AG20443 (cell line): ENCODE results near the gene TRAFD1.

ENCODE experiments used
- DNase-seq: peaks from one replicate; pipeline ENCODE4 v3.0.0; 2012; ENCODE audit warnings: low spot score, mixed read lengths

Gene TRAFD1

DNA sequence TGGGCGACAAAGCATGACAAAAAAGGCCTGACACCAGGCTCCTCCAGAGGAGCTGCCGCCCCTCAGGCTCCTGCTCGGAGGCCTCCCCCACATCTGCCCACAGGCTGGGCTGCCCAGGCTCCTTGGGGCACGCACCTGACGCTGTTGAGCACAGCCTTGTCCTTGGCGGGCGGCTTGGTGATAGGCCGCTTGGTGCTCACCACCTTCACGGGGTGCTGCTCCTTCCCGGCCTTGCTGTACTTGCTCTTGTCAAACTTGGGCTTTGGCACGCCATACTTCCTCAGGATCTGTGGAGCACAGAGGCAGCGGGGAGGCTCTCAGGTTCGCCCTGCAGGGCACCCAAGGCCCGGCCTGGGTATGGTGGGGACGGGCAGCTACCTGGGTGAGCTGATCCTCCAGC is 53.4 kb downstream of the TRAFD1 start:
- no peak for DNase-seq

GRCh38 chr12:112179341-112179740 is 54.0 kb downstream of the TRAFD1 start:
- DNase-seq, result no peak

- DNase-seq, result no peak
Observed at GRCh38 chr12:112179916-112180315, 54.6 kb downstream of the TRAFD1 start.

DNA sequence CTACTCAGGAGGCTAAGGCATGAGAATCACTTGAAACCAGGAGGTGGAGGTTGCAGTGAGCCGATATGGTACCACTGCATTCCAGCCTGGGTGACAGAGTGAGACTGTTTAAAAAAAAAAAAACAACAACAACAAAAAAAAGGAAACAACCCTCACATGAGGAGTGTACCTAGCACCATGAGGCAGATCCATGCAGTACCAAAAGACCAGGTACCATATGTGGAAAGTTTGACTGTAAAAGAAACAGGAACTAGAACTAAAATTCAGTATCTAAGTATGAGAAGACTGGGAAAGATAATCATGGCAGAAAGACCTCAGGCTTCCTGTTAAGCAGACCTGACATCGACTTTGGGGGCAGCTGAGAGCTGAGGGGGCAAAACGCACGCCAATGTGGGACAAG is 55.1 kb downstream of the TRAFD1 start:
- no peak for DNase-seq

GRCh38 chr12:112182499-112182898 is 57.1 kb downstream of the TRAFD1 start:
- no peak for DNase-seq

- no peak for DNase-seq
Observed at GRCh38 chr12:112183141-112184021, 58.0 kb downstream of the TRAFD1 start.

DNA sequence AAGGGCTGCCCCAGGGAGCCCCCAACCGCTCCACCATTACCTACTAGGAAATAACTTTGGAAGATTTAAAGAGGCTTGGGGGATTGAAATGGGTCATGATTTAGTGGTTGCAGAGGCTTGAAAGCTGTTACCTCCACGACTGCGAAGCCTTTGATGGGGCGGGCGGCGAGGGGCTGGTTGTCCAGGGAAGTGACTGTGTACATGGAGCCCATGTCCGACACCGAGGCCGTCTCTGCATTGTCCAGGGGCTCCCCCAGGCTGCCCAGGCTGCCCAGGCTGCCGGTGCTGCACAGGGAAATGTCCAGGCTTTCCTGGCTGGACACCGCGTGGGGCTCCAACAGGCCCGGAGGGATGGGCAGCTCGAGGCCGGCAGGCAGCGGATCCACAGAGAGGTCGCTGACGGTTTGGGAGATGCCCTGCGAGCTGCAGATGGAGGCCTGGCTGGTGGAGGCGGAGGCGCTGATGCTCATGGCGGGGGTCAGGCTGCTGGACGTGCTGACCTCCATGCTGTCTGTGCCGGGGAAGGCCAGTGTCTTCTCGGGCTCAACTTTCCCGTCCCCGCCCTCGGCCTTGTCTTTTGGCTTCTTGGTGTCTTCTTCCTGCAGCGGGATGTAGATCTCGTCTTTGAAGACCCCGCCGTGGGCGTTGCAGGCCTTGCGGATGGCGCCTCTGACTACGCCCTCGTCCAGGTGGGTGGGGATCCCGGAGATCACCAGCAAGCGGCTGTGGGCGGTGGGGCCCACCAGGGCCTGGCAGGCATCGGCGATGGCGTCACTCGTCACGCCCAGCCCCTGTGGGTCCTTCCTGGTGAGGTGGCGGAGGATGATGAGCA is 58.9 kb downstream of the TRAFD1 start:
- DNase-seq, result no peak

DNA sequence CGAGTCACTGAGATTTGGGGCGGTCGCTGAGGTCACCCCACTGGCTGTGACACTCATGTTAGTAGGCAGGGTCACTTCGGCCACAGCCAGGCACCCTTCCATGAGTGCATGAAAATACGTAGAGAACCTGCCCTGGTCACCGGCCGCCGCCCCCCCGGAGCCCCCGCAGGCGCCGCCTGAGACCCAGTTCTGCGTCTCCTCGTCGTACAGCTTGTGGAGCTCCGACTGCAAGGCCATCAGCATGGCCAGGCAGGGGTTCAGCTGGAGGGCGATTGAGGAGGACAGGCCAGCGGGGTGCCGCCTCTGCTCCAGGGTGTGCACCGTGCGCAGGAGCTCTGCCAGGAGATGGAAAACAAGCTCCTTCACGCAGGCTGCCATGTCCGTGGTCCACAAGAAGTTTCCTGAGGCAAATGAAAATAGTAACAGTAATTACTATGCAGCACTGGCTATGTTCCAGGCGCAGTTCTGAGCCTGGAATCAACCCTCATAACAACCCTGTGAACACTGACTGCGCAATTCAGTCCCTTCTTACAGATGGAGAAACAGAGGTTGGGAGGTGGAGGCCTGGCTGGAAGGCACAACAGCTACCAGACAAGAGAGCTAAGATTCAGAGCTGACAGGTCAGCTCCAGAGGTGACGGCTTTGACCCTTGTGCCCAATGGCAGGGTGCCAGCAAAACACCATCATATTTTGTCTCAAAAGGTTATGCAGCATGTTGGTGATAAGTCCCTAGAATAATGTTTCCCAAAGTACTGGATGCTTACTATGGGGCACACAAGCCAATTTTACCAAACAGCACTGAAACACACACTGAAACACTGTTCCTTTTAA is 59.9 kb downstream of the TRAFD1 start:
- peak; percentile 7 for DNase-seq

GRCh38 chr12:112188130-112188830 is 62.9 kb downstream of the TRAFD1 start:
- no peak for DNase-seq

- no peak for DNase-seq
Observed at GRCh38 chr12:112190231-112191025, 65.1 kb downstream of the TRAFD1 start.

- DNase-seq, result no peak
Observed at GRCh38 chr12:112191201-112191600, 65.8 kb downstream of the TRAFD1 start.

DNA sequence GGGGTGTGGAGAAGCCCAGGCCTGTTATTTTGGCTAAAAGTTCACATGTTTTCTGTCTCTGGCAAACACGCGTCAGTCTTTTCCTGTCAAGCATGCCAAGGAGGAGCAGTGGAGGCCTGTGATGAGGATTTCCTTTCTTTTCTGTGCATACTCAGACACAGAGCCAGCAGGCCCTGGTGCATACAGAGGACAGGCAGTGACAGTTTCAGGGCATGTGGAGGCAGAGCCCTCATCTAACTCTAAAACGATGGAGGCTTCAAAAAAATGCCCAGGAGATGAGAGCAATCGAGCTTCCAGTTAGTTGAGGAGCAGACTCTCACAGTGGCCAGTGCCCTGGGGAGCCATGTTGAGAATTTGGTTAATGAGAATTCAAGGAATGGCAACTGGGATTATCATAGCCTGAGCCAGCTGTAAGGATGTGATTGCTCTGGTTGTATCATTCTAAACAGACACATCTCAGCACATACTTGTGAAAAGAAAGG is 66.5 kb downstream of the TRAFD1 start:
- DNase-seq, result no peak

GRCh38 chr12:112192475-112192874 is 67.1 kb downstream of the TRAFD1 start:
- no peak for DNase-seq

GRCh38 chr12:112194601-112195247 is 69.4 kb downstream of the TRAFD1 start:
- no peak for DNase-seq

DNA sequence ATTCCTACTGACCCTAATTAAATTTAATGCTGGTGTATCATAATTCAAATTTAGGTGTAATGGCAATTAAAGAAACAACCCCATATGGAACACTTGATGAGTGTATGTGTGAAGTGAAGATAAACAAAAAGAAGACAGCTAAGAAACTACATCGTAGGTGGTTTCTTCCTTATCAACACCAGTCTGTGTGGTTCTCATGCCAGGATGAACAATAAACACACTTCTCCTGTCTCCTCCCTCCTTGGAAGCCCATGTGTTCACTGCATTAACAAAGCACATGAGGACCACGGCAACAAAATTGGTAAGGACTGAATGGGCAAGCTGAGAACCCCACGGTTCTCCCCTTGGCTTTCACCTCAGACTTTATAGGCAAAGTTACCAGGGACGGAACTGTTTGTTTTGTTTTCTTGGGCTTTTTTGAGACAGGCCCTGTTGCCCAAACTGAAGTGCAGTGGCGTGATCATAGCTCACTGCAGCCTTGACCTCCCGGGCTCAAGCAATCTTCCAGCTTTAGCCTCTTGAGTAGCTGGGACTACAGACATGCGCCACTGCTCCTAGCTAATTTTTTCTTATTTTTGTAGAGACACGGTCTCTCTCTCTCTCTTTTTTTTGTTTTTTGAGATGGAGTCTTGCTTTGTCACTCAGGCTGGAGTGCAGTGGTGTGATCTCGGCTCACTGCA is 71.0 kb downstream of the TRAFD1 start:
- DNase-seq, result no peak

DNA sequence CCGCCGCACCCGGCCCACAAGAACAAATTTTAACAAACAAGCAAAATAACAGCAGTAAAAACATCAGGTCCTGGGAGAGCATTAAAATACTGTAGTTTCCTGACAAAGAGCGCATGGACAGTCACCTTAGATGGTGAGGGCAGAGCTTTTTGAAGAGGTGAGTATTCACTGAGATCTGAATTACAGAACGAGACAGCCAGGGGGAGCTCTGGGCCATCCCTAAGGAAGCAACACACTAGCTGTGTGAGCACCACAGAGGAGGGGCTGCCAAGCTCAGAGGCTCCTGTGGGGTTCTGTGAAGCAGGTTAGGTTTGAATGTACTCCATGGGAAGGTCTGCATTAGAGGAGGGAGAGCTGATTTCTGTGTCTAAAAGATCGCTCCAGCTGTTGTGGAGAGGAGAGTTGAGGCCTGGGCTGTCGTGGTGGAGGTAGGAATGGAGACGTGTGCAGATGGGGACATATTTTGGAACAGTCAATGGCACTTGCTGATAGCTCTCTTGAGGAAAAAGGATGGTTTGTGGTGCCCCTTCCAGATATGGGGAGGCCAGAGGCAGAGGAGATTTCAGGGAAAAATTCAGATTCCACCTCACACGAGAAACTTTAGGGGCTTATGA is 72.9 kb downstream of the TRAFD1 start:
- DNase-seq, result peak; percentile 83

- no peak for DNase-seq
Observed at GRCh38 chr12:112199136-112199535, 73.8 kb downstream of the TRAFD1 start.
